HG03064 (cell line): ENCODE data around the gene RAPGEF5.
A peak's percentile ranks its signal among the peaks of the same experiment; 100 is the strongest.

Experiments
- ATAC-seq: cut with Tn5 transposase; IDR thresholded peaks from one replicate; pipeline ENCODE4 v1.9.1; 2021; ENCODE audit warnings: low read depth; ENCODE audit not compliant: unreplicated experiment

RAPGEF5 gene

GRCh38 chr7:22196429-22196828, 160.5 kb downstream of the RAPGEF5 start:
- ATAC-seq = no peak

GRCh38 chr7:22195397-22196172, 161.4 kb downstream of the RAPGEF5 start:
- ATAC-seq = no peak

GRCh38 chr7:22194658-22195273, 162.2 kb downstream of the RAPGEF5 start:
- ATAC-seq = no peak

- ATAC-seq = no peak
Measured at GRCh38 chr7:22193450-22193983, 163.4 kb downstream of the RAPGEF5 start.

GRCh38 chr7:22192801-22193200, 164.2 kb downstream of the RAPGEF5 start:
- ATAC-seq = no peak

- no peak for ATAC-seq
Measured at GRCh38 chr7:22190736-22191135, 166.2 kb downstream of the RAPGEF5 start.

GRCh38 chr7:22189741-22190140, 167.2 kb downstream of the RAPGEF5 start:
- no peak for ATAC-seq

- ATAC-seq = no peak
Measured at GRCh38 chr7:22189230-22189629, 167.7 kb downstream of the RAPGEF5 start.

GRCh38 chr7:22187691-22188348, 169.1 kb downstream of the RAPGEF5 start:
- no peak for ATAC-seq

- no peak for ATAC-seq
Measured at GRCh38 chr7:22185559-22185958, 171.4 kb downstream of the RAPGEF5 start.

GRCh38 chr7:22184549-22185199, 172.3 kb downstream of the RAPGEF5 start:
- no peak for ATAC-seq

- no peak for ATAC-seq
Measured at GRCh38 chr7:22183522-22184280, 173.3 kb downstream of the RAPGEF5 start.

GRCh38 chr7:22182149-22182548, 174.8 kb downstream of the RAPGEF5 start:
- no peak for ATAC-seq

GRCh38 chr7:22181663-22182062, 175.3 kb downstream of the RAPGEF5 start:
- ATAC-seq = no peak

GRCh38 chr7:22179442-22179879, 177.5 kb downstream of the RAPGEF5 start:
- no peak for ATAC-seq

- ATAC-seq = no peak
Measured at GRCh38 chr7:22178735-22179134, 178.2 kb downstream of the RAPGEF5 start.

GRCh38 chr7:22176791-22177412, 180.1 kb downstream of the RAPGEF5 start:
- no peak for ATAC-seq

- no peak for ATAC-seq
Measured at GRCh38 chr7:22174574-22174953, 182.4 kb downstream of the RAPGEF5 start.

- peak; percentile 95 for ATAC-seq
Measured at GRCh38 chr7:22173685-22174573, 183.0 kb downstream of the RAPGEF5 start.
